Measurements from ENCODE around the gene RNF224. TPM values are rescaled to one million over a fixed set of nuclear protein-coding genes. Genes with fewer than 3 reads are reported as not detected.

The RNF224 gene
- total RNA-seq, 6 experiments from 2014 or later, result not detected

DNA sequence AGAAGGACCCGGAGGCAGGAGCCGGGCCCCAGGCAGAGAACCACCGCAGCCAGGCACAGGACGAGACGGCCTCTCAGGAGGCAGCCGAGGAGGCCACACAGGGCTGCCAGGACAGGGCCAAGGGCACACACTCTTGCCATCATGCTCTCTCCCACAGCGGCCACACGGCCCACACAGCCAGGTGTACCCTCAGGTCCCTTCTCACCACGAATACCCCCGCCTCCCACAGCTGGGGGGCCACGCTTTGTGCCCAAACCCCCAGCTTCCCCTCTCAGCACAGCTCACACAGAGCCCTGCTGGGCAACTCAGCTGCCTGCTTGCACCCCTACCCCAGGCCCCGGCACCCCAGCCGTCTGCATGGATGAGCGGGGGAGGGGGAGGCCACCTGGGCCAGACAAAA, 33.5 kb upstream of the RNF224 start:
- Histone ChIP-seq H3K36me3 (peaks cover 0 to 10% (median 0%) of the 10 kb centered on the region in 4 donors), H3K27me3 (no peaks in the 10 kb centered on the region), H3K9me3 (no peaks in the 10 kb centered on the region), H3K4me1 (peaks cover 0 to 59% (median 27%) of the 10 kb centered on the region in 4 donors), H3K27ac (peak overlapping the region in 1 of 3 donors; percentile 55), H3K4me3 (no peak overlapping the region)
- ATAC-seq (no peak), DNase-seq (no peak)
- intact Hi-C loops (cut with DNase I), result no loop called here
- TF ChIP-seq POLR2A (IDR thresholded peaks at IDR 0.05), result no peak
- TF ChIP-seq, protein P1, sequence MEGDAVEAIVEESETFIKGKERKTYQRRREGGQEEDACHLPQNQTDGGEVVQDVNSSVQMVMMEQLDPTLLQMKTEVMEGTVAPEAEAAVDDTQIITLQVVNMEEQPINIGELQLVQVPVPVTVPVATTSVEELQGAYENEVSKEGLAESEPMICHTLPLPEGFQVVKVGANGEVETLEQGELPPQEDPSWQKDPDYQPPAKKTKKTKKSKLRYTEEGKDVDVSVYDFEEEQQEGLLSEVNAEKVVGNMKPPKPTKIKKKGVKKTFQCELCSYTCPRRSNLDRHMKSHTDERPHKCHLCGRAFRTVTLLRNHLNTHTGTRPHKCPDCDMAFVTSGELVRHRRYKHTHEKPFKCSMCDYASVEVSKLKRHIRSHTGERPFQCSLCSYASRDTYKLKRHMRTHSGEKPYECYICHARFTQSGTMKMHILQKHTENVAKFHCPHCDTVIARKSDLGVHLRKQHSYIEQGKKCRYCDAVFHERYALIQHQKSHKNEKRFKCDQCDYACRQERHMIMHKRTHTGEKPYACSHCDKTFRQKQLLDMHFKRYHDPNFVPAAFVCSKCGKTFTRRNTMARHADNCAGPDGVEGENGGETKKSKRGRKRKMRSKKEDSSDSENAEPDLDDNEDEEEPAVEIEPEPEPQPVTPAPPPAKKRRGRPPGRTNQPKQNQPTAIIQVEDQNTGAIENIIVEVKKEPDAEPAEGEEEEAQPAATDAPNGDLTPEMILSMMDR (IDR thresholded peaks at IDR 0.05), result no peak
- no CpG with 5 or more reads among the region's 14 CpGs for WGBS (ENCODE audit: insufficient coverage, low coverage, low lambda C conversion rate, missing lambda C conversion rate)

DNA sequence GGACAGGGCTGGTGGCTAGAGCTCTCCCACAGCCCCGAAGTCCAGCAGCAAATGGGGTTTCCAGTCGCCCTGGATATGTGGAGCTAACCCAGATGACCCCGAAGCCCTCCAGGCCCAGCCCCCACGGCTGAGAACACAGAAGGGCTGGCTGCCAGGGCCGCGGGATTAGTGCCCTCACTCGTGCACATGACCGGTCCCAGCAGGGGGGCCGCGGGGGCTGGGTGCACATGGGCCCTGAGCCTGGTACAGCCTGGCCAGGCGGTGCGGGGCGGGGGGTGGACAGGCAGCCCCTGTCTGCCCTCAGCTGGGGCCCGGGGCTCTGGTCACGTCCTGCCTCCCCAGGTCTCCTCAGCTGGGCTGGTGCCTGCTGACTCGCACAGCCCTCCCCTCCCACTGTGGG, 32.9 kb upstream of the RNF224 start:
- ATAC-seq (peak in 2 of 4 donors; percentile 30 to 32), DNase-seq (peak in 2 of 3 donors; percentile 77 to 78)
- Histone ChIP-seq H3K9me3 (no peaks in the 10 kb centered on the region), H3K4me1 (peaks cover 0 to 62% (median 25%) of the 10 kb centered on the region in 4 donors), H3K4me3 (peak overlapping the region in 2 of 3 donors; percentile 4), H3K27ac (peak overlapping the region in 1 of 3 donors; percentile 55), H3K27me3 (no peaks in the 10 kb centered on the region), H3K36me3 (peaks cover 0 to 10% (median 0%) of the 10 kb centered on the region in 4 donors)
- WGBS (ENCODE audit: insufficient coverage, low coverage, low lambda C conversion rate, missing lambda C conversion rate), result 26% methylated on average over 7 of the region's 16 CpGs
- no peak for TF ChIP-seq POLR2A (IDR thresholded peaks at IDR 0.05)
- TF ChIP-seq, protein P1 (IDR thresholded peaks at IDR 0.05), result no peak
- intact Hi-C loops (cut with DNase I), result no loop called here

DNA sequence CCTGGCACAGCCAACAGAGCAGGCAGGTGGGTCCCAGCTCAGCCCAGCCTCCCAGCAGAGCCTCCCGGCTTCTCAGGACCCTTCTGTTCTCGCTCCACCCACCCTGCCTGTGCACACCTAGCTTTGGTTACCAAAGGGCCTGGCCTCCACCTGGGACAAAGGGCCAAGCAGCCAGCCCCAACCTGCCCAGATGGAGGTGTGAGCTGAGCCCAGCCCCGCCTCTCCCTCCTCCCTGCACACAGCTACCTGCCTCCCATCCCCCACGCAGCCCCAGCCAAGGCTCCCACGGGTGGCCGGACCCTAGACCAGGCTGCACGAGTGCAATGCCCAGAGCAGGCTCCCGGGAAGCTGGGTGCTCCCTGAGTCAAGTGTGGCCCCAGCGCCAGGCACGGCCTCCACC, 32.4 kb upstream of the RNF224 start:
- WGBS (ENCODE audit: insufficient coverage, low coverage, low lambda C conversion rate, missing lambda C conversion rate), result 48% methylated on average over 7 of the region's 10 CpGs
- Histone ChIP-seq H3K36me3 (peaks cover 0 to 9% (median 0%) of the 10 kb centered on the region in 4 donors), H3K9me3 (no peaks in the 10 kb centered on the region), H3K27ac (peak overlapping the region in 1 of 3 donors; percentile 55), H3K27me3 (no peaks in the 10 kb centered on the region), H3K4me3 (peak overlapping the region; percentile 4 to 19 (median 7)), H3K4me1 (peaks cover 0 to 59% (median 23%) of the 10 kb centered on the region in 4 donors)
- DNase-seq (no peak), ATAC-seq (peak in 2 of 4 donors; percentile 1 to 5)
- intact Hi-C loops (cut with DNase I), result no loop called here
- TF ChIP-seq POLR2A (IDR thresholded peaks at IDR 0.05), result no peak
- TF ChIP-seq, protein P1 (IDR thresholded peaks at IDR 0.05), result no peak

DNA sequence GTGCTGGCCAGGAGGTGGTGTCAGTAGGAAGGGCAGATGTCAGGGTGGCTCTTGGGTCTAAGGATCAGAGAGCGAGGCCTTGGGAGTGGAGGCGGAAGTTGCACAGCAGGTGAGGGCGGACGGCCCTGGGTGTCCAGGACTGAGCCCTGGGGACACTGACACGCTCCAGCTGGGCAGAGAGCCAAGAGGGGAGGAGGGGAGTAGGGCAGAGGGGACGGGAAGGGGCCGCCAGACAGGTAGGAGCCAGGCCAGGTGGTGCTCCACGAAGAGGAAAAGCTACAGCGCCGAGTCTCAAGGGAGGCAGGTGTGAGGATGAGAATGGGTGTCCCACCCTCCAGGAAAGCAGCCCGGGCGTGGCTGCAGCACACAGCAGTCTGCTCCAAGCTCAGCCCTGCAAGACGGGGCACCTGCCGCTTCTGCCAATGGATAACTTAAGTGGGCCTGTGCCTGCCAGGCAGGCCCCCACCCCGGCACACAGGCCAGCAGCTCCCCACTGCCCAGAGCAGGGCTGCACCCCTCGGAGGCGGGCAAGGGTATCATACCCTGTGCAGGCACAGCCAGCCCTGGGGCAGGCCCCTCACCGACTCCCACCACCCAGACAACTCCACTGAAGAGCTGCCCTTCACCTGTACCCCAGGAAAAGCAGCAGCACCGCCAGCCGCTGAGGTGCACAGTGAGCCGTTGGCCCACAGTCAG, 31.6 kb upstream of the RNF224 start:
- TF ChIP-seq, protein P1 (IDR thresholded peaks at IDR 0.05), result no peak
- no peak for TF ChIP-seq POLR2A (IDR thresholded peaks at IDR 0.05)
- intact Hi-C loops (cut with DNase I), result no loop called here
- Histone ChIP-seq H3K36me3 (peaks cover 0 to under 1% (median 0%) of the 10 kb centered on the region in 4 donors), H3K27me3 (no peaks in the 10 kb centered on the region), H3K27ac (peak overlapping the region in 1 of 3 donors; percentile 71), H3K4me1 (peaks cover 0 to 53% (median 19%) of the 10 kb centered on the region in 4 donors), H3K4me3 (peak overlapping the region; percentile 7 to 57 (median 19)), H3K9me3 (no peaks in the 10 kb centered on the region)
- ATAC-seq (peak in 3 of 4 donors; percentile 2 to 12 (median 10)), DNase-seq (peak in 2 of 3 donors; percentile 72 to 74)
- 27% methylated on average over 6 of the region's 21 CpGs for WGBS (ENCODE audit: insufficient coverage, low coverage, low lambda C conversion rate, missing lambda C conversion rate)
